CD4-positive, alpha-beta T cell treated with Interleukin-17A for 1 hour (primary cell): ENCODE results near the gene LEP.
"Not testable (repeated sequence)": the region's sequence is repeated elsewhere in the genome, so short reads cannot be mapped to it uniquely, and the experiment has no call there.

Experiments used
- DNase-seq: peaks from one replicate; pipeline ENCODE4 v3.0.0-alpha.2; 2020

LEP gene

GRCh38 chr7:128211626-128212025, 29.5 kb upstream of the LEP start:
- DNase-seq, result no peak

DNA sequence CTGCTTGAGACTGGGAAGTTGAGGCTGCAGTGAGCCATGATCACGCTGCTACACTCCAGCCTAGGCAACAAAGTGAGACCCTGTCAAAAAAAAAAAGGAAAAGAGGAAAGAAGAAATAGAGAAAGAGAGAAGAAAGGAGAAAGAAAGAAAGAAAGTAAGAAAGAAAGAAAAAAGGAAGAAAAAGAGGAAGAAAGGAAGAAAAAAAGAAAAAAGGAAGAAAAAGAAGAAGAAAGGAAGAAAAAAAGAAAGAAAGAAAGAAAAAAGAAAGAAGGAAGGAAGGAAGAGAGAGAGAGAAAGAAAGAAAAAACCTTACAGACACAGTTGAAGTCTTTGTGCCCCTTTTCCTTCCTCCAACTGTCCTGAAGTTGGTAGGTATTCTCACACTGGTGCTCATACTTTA, 26.6 kb upstream of the LEP start:
- DNase-seq, result no peak

GRCh38 chr7:128215281-128215680, 25.8 kb upstream of the LEP start:
- DNase-seq, result no peak

DNA sequence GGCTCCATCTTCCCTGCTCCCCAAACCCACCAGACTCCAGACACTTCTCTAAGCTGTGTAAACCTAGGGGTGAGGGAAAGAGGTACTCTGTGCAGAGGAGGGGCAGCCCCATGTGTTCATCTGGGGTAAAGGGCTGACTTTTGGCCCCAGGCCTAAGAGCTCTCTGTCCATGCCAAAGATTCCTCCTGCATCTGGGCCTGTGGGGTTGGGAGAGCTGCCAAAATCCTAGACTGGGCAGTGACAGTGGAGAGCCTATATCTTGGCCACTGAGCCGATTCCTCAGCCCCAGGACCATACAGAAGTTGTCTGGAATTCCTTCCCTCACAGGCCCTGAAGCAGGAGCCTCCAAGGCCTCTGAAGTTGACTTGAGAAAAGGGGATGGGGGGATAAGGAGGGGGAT, 25.3 kb upstream of the LEP start:
- no peak for DNase-seq

- no peak for DNase-seq
These were observed 23.9 kb upstream of the LEP start for GRCh38 chr7:128217030-128217805.

DNA sequence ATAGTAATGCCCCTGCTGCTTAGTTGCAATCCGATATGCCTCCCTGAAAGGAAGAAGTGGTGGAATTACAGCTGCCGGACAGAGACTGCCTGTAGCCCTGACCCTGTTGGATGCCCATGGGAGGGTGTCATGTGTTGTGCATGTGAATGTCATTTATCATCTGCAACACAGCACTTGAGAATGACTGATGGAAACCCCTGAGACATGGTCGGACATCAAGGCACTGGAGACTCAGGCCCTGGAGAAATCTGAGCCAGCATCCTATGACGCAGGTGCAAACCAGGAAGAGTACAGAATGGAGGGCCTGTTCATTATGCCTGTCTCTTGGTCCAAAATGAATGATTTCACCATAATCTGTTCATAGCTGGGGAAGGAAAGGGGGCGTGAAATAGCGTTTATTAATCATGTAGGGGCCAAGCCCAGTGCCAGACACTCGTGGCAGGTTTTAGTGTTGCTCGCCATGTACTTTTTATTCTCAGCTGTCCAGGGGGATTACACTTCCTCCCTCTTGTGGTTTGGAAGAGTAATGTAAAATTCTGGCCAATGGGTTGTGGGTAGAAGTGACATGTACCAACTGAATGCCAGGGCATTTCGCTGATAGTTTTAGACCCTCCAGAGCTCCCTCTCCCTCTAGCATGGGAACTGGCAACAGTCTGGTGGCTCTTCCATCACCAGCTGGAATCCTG, 23.0 kb upstream of the LEP start:
- no peak for DNase-seq

GRCh38 chr7:128219636-128220035, 21.4 kb upstream of the LEP start:
- no peak for DNase-seq

DNA sequence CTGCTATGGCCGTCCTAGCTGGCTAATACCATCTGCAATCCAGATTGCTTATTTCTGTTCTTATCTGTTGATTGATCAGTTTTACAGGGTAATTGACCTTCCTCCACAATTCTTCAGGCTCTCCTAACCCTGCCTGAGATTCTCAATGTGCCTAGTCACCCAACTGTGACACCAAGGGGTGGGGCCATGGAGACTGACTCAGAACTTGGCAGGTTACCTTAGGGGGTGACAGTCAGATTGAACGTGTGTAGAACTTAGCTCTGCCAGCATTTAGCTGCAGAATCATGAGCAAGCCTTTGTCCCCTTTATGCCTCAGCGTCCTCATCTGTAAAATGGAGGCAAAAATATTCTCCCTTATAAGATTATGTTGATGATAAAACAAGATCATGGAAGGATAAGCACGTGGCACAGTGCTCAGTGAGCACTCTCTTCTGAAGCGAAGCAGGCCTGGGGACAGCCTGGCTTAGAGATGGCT, 19.1 kb upstream of the LEP start:
- DNase-seq, result no peak

DNA sequence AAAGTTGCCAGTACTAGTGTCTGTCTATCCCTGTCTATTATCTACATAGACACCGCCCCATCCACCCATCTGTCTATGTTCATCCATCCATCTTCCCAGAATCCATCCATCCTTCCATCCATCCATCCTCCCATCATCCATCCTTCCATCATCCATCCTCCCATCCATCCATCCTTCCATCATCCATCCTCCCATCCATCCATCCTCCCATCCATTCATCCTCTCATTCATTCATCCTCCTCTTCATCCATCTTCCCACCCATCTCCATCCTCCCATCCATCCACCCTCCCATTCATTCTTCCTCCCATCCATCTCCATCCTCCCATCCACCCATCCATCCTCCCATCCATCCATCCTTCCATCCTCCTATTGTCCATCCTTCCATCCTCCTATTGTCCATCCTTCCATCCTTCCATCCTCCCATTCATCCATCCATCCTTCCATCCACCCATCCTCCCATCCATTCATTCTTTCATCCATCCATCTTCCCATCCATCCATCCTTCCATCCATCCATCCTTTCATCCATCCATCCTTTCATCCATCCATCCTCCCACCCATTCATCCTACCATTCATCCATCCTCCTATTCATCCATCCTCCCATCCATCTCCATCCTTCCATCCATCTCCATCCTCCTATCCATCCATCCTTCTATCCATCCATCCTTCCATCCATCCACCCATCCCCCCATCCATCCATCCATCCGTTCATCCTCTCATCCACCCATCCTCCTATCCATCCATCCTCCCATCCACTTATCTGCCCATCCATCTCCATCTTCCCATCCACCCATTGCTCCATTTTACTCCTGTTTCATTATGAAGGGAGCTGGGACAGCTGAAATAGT, 14.7 kb upstream of the LEP start:
- DNase-seq, result no peak

DNA sequence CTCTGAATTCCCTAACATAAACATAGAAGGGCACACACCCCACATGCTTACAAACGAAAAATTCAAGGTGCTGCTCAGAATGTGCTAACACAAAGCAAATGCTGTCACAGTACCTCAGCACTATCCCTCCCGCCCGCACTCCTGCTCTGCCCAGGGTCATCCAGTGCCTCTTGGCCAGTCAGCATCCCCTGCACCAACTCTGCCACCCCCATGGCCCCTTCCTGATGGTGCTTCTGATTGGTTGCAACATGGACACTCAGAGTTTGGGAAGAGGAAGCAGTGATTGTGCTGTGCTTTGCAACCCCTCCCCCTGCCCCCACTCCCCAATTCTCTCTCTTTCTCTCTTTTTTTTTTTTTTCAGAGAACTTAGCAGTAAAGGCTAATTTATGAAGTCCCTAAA, 13.8 kb upstream of the LEP start:
- no peak for DNase-seq

- no peak for DNase-seq
These were observed 10.1 kb upstream of the LEP start for GRCh38 chr7:128231021-128231420.

DNA sequence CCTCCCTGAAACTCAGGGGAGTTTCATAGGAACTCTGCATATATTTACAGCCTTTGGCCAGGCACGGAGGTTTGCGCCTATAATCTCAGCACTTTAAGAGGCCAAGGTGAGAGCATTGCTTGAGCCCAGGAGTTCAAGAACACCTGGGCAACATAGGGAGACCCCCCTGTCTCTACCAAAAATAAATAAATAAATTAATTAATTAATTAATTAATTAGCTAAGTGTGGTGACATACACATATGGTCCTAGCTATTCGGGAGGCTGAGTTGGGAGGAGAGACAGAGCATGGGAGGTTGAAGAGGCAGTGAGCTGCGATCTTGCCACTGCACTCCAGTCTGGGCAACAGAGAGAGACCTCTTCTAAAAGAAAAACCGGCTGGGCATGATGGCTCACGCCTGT, 9.4 kb upstream of the LEP start:
- no peak for DNase-seq

DNA sequence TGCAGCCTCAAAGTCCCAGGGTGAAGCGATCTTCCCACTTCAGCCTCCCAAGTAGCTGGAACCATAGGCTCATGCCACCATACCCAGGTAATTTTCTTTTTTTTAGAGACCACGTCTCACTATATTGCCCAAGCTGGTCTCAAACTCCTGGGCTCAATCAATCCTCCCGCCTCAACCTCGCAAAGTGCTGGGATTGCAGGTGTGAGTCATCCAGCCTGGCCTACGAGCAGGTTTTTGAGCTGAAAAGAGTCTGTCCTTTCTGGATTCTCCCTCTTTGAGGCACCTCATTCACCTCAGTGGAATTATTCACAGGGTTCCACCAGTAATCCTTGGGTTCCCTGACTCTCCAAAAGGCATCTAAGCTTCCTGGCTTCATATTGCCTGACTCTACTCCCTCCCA, 7.6 kb upstream of the LEP start:
- DNase-seq, result no peak

DNA sequence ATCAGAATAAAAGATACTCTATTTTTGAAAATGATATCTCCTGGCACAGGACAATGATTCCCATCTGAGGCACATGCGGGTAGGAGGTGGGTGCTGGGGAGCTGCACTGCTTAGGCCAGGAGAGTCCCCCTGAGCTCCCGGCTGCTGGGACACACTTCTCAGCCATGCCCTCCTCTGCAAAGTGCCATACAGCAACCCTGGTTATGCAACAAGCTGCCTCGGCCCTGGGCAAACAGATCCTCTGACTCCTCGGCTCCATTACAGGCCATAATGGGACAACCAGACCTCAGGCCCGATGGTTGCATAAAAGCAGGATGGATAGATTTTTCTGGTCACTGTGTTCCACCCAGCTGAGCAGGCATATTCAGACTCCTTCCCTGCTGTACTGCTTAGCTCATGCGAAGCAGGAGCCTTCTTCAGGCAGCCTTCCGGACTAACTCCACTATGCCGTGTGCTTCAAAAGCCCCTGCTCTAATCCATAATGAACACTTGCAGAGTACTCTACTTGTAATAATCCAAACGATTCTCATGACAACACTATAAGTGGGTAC, 6.5 kb upstream of the LEP start:
- no peak for DNase-seq

DNA sequence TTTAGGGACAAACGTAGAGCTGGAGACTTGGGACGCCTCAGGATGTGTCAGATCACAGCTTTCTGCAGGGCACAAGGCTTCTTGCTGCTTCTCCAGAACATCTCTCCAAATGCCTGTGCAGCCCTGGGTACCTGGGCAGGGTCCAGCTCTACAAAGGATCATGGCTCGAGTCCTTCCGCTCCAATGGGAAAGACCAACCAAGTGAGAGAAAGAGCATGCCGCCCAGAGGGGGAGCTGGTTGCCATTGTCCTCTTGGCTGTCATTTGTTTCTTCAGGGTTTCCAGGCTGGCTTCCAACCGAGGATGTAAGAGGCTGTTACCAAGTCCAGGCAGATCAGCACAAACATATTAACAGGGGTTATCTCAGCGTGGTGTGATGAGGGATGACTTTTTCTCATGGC, 5.6 kb upstream of the LEP start:
- no peak for DNase-seq

DNA sequence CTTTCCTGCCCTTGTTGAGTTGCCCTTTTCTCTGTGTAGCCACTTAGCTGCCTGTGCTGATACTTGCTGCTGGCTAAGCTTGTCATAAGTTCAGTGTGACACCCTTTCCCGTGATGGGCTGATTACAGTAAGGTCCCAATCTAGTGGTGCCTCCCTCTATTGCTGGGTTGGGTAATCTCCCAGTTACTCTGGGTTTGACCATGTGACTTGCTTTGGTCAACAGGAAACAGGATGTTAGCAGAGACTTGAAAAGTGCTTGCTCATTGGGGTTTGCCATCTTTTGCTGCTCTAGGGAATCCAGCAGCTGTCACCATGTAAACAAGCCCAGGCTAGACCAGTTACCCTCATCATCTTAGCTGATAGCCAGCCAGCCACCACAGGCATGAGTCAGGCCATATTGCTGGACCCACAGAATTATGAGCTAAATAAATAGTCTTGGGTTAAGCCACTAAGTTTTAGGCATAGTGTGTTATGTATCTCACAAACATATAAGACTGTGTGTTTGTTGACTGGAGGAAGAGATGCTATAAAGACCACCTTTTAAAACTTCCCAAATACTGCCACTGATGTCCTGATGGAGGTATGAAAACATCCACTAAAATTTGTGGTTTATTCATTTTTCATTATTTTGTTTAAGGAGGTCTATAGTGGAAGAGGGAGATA, 4.0 kb upstream of the LEP start:
- DNase-seq, result peak; percentile 16

- DNase-seq, result not testable (repeated sequence)
These were observed 1.9 kb upstream of the LEP start for GRCh38 chr7:128239146-128239545.

DNA sequence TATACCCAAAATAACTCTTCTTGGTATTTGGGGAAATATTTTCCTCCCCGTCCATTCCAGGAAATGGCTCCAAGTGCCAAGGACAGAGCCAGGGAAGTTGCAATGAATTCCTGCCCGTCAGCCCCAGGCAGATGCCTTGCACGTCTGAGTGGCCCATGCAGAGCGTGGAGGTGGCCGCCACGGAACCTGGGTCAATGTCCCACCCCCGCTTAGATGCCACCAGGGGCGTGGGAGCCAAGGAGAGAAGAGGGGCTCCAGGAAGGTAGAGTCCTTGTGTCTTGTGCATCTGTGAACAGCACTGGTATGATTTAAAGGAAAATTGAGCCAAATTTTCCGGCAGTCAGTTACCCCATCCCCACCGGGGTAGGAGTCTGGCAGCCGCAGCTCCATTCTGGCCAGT, 1.6 kb downstream of the LEP start:
- DNase-seq, result no peak

DNA sequence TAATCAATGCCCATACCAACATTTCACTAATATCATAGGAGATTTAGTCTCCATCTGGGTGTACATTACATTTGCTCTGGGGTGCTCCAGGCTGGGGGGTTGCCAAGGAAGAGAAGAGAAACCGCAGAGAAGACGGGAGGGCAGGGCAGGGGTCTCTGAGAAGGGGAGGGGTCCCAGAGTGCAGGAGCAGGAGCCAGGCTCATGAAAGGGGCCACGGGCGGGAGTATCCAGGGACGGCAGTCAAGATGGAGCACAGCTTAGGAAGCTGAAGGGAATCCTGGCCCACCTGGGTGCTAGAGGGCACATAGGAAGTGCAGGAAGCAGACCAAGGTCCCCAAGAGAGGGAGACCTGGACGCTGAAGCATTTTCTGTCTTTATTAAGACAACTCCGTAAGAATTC, 2.2 kb downstream of the LEP start:
- no peak for DNase-seq

- DNase-seq, result no peak
These were observed 3.8 kb downstream of the LEP start for GRCh38 chr7:128244861-128245260.

- no peak for DNase-seq
These were observed 6.0 kb downstream of the LEP start for GRCh38 chr7:128247108-128247507.

- no peak for DNase-seq
These were observed 6.6 kb downstream of the LEP start for GRCh38 chr7:128247640-128248194.

DNA sequence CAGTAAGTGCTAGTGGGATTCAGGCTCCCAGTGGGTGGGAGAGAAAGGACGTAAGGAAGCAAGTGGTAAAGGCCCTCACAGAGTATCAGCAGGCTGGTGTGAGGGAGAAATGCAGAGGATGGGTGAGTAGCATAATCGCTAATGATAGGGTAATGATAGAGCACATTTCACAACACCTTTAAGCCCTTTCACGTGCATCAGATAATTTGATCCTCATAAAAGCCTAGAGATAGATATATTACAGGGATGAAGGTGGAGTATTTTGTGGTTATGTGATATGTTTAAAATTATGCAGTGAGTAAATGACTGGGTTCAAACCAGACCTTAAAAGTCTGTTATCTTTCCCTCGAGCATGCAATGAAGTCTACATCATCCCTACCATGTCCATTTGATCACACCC, 10.3 kb downstream of the LEP start:
- DNase-seq, result no peak
